Endothelial cell of umbilical vein (primary cell): Measurements from ENCODE around the gene DDX47. TPM values are rescaled to one million over a fixed set of nuclear protein-coding genes. Genes with fewer than 3 reads are reported as not detected.

Experiments used
- BruUV-seq: library from RNA; stranded (reverse); fragments of 400-500 nt; replicated peaks from 2 replicates; lab custom pipeline; 2021; lab: Mats Ljungman, UMichigan
- CTCF ChIA-PET: fragments of 300-600, 350-600 bp; sonication (Branson Sonifier 250); formaldehyde crosslinking; loops from one replicate; lab custom pipeline; 2021; ENCODE audit warnings: antibody characterized with exemption, inconsistent platforms; lab: Charles Lee
- POLR2A ChIA-PET: fragments of 300-600, 350-600 bp; sonication (Branson Sonifier 250); formaldehyde crosslinking; loops from one replicate; lab custom pipeline; 2021; ENCODE audit warnings: antibody characterized with exemption, inconsistent platforms; lab: Charles Lee
- DNase-seq: peaks from one replicate; pipeline ENCODE4 v3.0.0-alpha.2; 2011; ENCODE audit warnings: low read depth, low spot score
- FAIRE-seq: peaks from 2 replicates; lab custom pipeline; 2011; peaks lifted over from hg19 to GRCh38; lab: Jason Lieb, UNC
- H2AFZ ChIP-seq: 2 replicates; pipeline ENCODE4 v1.6.0; 2012; ENCODE audit warnings: low read depth, low read length, control low read depth, inconsistent platforms
- H3K27ac ChIP-seq: 2 replicates; pipeline ENCODE4 v1.5.1; 2011; ENCODE audit warnings: low read depth, mild to moderate bottlenecking, control low read depth, low read length, moderate library complexity; ENCODE audit not compliant: insufficient read depth
- H3K27me3 ChIP-seq, 2 experiments: 2 replicates each; pipeline versions ENCODE4 v1.6.0 to v1.6.1; 2011; ENCODE audit warnings: low read length in 2 of 2, mixed read lengths in 1 of 2; ENCODE audit not compliant: control insufficient read depth in 2 of 2, insufficient read depth in 2 of 2
- H3K36me3 ChIP-seq, 2 experiments: 2 replicates in 1 of 2; 3 replicates in 1 of 2; pipeline ENCODE4 v1.5.1; 2011; ENCODE audit warnings: low read length in 2 of 2, mild to moderate bottlenecking in 1 of 2, moderate library complexity in 1 of 2; ENCODE audit not compliant: control insufficient read depth in 2 of 2, insufficient read depth in 2 of 2; ENCODE audit errors: extremely low read depth in 1 of 2
- H3K4me1 ChIP-seq: 3 replicates; pipeline ENCODE4 v1.5.1; 2011; ENCODE audit warnings: mild to moderate bottlenecking, low read length; ENCODE audit not compliant: control insufficient read depth, insufficient read depth; ENCODE audit errors: extremely low read depth
- H3K4me2 ChIP-seq: 2 replicates; pipeline ENCODE4 v1.6.1; 2011; ENCODE audit warnings: low read length, control low read depth, mixed read lengths; ENCODE audit not compliant: insufficient read depth
- H3K4me3 ChIP-seq, 3 experiments: fragments of 200-600 bp in 1 of 3; sonication (generic), shearing (Covaris generic) in 1 of 3; replicated peaks in 1 of 3; 2 replicates each; pipeline ENCODE4 v1.5.1; 2011 to 2016; ENCODE audit warnings: control low read depth in 3 of 3, low read length in 3 of 3, mild to moderate bottlenecking in 2 of 3, inconsistent platforms in 1 of 3, low read depth in 1 of 3, moderate library complexity in 1 of 3; ENCODE audit not compliant: insufficient read depth in 1 of 3
- H3K79me2 ChIP-seq: 2 replicates; pipeline ENCODE4 v1.6.0; 2012; ENCODE audit warnings: low read length, inconsistent platforms; ENCODE audit not compliant: control insufficient read depth, insufficient read depth
- H3K9ac ChIP-seq: replicated peaks from 2 replicates; pipeline ENCODE3; 2011; ENCODE audit warnings: low read length, control low read depth; ENCODE audit not compliant: insufficient read depth; ENCODE audit errors: extremely low read depth
- H3K9me1 ChIP-seq: replicated peaks from 3 replicates; pipeline ENCODE4 v1.6.0; 2011; ENCODE audit warnings: mild to moderate bottlenecking, low read length; ENCODE audit not compliant: control insufficient read depth, insufficient read depth; ENCODE audit errors: extremely low read depth
- H3K9me3 ChIP-seq: replicated peaks from 2 replicates; pipeline ENCODE4 v1.5.1; 2012; ENCODE audit warnings: low read length, inconsistent platforms; ENCODE audit not compliant: control insufficient read depth, insufficient read depth
- H4K20me1 ChIP-seq: replicated peaks from 2 replicates; pipeline ENCODE3; 2011; ENCODE audit warnings: mild to moderate bottlenecking, low read length; ENCODE audit not compliant: control insufficient read depth, insufficient read depth; ENCODE audit errors: extremely low read depth
- CTCF ChIP-seq, 2 donors: IDR thresholded peaks; 1 replicate in 1 of 2; 2 replicates in 1 of 2; pipeline ENCODE4 v1.5.1; 2011; ENCODE audit warnings: low read length in 2 of 2, mild to moderate bottlenecking in 2 of 2, moderate library complexity in 2 of 2, control low read depth in 1 of 2, inconsistent platforms in 1 of 2, low read depth in 1 of 2; ENCODE audit not compliant: insufficient read depth in 1 of 2; ENCODE audit errors: extremely low read depth in 1 of 2
- EZH2 ChIP-seq: IDR thresholded peaks from 2 replicates; pipeline ENCODE4 v1.6.1; 2012; ENCODE audit warnings: borderline replicate concordance, low read depth, mild to moderate bottlenecking, moderate library complexity, low read length, inconsistent platforms; ENCODE audit not compliant: severe bottlenecking
- FOS ChIP-seq: IDR thresholded peaks from 2 replicates; pipeline ENCODE4 v1.6.1; 2011; ENCODE audit warnings: mild to moderate bottlenecking, low read length, moderate library complexity, borderline replicate concordance; ENCODE audit not compliant: insufficient read depth
- GATA2 ChIP-seq: IDR thresholded peaks from 2 replicates; pipeline ENCODE4 v1.7.0; 2011; ENCODE audit warnings: low read depth, mild to moderate bottlenecking, moderate library complexity, mixed read lengths, low read length; ENCODE audit not compliant: insufficient read length, insufficient read depth
- JUN ChIP-seq: IDR thresholded peaks from 2 replicates; pipeline ENCODE4 v1.6.1; 2011; ENCODE audit warnings: borderline replicate concordance, low read depth; ENCODE audit not compliant: insufficient read length, insufficient read depth
- MAX ChIP-seq: IDR thresholded peaks from 2 replicates; pipeline ENCODE4 v1.6.1; 2011; ENCODE audit not compliant: insufficient read depth, insufficient read length
- MYC ChIP-seq: IDR thresholded peaks from one replicate; pipeline ENCODE4 v1.6.1; 2011; ENCODE audit warnings: mild to moderate bottlenecking, low read depth, low read length
- POLR2A ChIP-seq: IDR thresholded peaks from 2 replicates; pipeline ENCODE4 v1.6.1; 2012; ENCODE audit warnings: low read depth, mild to moderate bottlenecking, control low read depth, low read length
- POLR2AphosphoS5 ChIP-seq: IDR thresholded peaks from 2 replicates; pipeline ENCODE4 v1.6.1; 2012; ENCODE audit warnings: low read depth, mild to moderate bottlenecking, control low read depth, low read length, moderate library complexity; ENCODE audit not compliant: insufficient read depth
- dilution Hi-C: fragments of 300-500 bp; cut with MboI; formaldehyde crosslinking; loops from one replicate; pipeline ENCODE4 v1.15.0; 2019; ENCODE audit warnings: low sequenced_read_pairs; ENCODE audit not compliant: extremely low pct_ligation_motif_present
- intact Hi-C: fragments of 100-400 bp; cut with micrococcal nuclease; formaldehyde crosslinking; loops from one replicate; pipeline ENCODE4 v1.10.0; 2022
- polyA plus RNA-seq, 4 experiments: library from polyadenylated mRNA; depleted of rRNA in 3 of 4; stranded (reverse) in 3 of 4; unstranded in 1 of 4; fragments of >200 nt; gene quantifications; 2 replicates each; pipeline versions ENCODE4 v1.2.1 to v1.2.3, GENCODE V29; 2011 to 2012; ENCODE audit warnings: missing spikeins in 1 of 4
- total RNA-seq: library from RNA; stranded (reverse); gene quantifications from 2 replicates; pipeline ENCODE4 v1.2.3, GENCODE V29; 2021

DDX47 gene
- total and polyA plus RNA-seq, 2 donors (not counting 3 experiments of a cell fraction or from before 2014, with no cell fraction given): 73.4 to 74.6 TPM

GRCh38 chr12:12822886-12823285 lies 9.7 kb downstream of the DDX47 start:
- FAIRE-seq: no peak
- dilution Hi-C loops: no loop called here
- H3K27me3 ChIP-seq: no peaks in the 10 kb centered on the region
- peaks cover 24% of the 10 kb centered on the region for H3K79me2 ChIP-seq
- no peaks in the 10 kb centered on the region for H4K20me1 ChIP-seq
- H3K36me3 ChIP-seq: peaks cover 18 to 47% of the 10 kb centered on the region in 2 experiments
- TSS peak; percentile 90 for BruUV-seq
- ChIA-PET POLR2A (no interaction called here), CTCF (interaction anchor here (0.9 to 5.3 kb wide), 5 partner anchors 9 to 94 kb away, joined by 3 to 25 read pairs (median 3); no protein-coding TSS in a partner anchor)
- no peak for DNase-seq
- H3K4me1 ChIP-seq: peaks cover 46% of the 10 kb centered on the region
- no peaks in the 10 kb centered on the region for H3K9me3 ChIP-seq
- TF ChIP-seq JUN (no peak), FOS (no peak), MAX (no peak), EZH2 (no peak), POLR2A (no peak), GATA2 (no peak), MYC (no peak), POLR2AphosphoS5 (no peak), CTCF (IDR thresholded peaks at IDR 0.05; ENCODE audit: extremely low read depth in 1 of 2, insufficient read depth in 1 of 2, low read depth in 1 of 2, low read length in 2 of 2) (no peak)
- H3K9ac ChIP-seq: peak overlapping the region; percentile 87
- no peak overlapping the region for H2AFZ ChIP-seq
- H3K4me2 ChIP-seq: peak overlapping the region; percentile 47
- H3K9me1 ChIP-seq: no peaks in the 10 kb centered on the region
- no peak overlapping the region for H3K4me3 ChIP-seq
- H3K27ac ChIP-seq: peak overlapping the region; percentile 98
- intact Hi-C loops: loop anchor here (1.0 to 5.0 kb wide), 2 partner anchors 49 to 274 kb away; no protein-coding TSS in a partner anchor
